Measurements from ENCODE around the gene PDZD2.

PDZD2 gene

GRCh38 chr5:32096891-32097595, 458.1 kb downstream of the PDZD2 start:
- Histone ChIP-seq H3K4me2 (ENCODE audit: low read length) (no peak overlapping the region), H3K36me3 (ENCODE audit: control insufficient read depth, insufficient read depth, low read length) (no peaks in the 10 kb centered on the region), H3K27me3 (ENCODE audit: control insufficient read depth, insufficient read depth, low read length) (no peaks in the 10 kb centered on the region), H3K27ac (no peak overlapping the region), H3K4me1 (no peaks in the 10 kb centered on the region), H3K4me3 (ENCODE audit: low read depth, low read length) (no peak overlapping the region), H2AFZ (no peak overlapping the region), H3K9ac (no peak overlapping the region), H3K79me2 (no peaks in the 10 kb centered on the region), H3K9me3 (ENCODE audit: control insufficient read depth, low read length) (no peaks in the 10 kb centered on the region)
- no peak for TF ChIP-seq CTCF (IDR thresholded peaks at IDR 0.05)

GRCh38 chr5:32098291-32098690, 459.4 kb downstream of the PDZD2 start:
- Histone ChIP-seq H3K27ac (no peak overlapping the region), H3K9ac (no peak overlapping the region), H3K4me3 (ENCODE audit: low read depth, low read length) (no peak overlapping the region), H2AFZ (no peak overlapping the region), H3K36me3 (ENCODE audit: control insufficient read depth, insufficient read depth, low read length) (no peaks in the 10 kb centered on the region), H3K4me1 (no peaks in the 10 kb centered on the region), H3K79me2 (no peaks in the 10 kb centered on the region), H3K4me2 (ENCODE audit: low read length) (no peak overlapping the region), H3K27me3 (ENCODE audit: control insufficient read depth, insufficient read depth, low read length) (no peaks in the 10 kb centered on the region), H3K9me3 (ENCODE audit: control insufficient read depth, low read length) (no peaks in the 10 kb centered on the region)
- no peak for TF ChIP-seq CTCF (IDR thresholded peaks at IDR 0.05)

GRCh38 chr5:32098890-32099310, 460.0 kb downstream of the PDZD2 start:
- Histone ChIP-seq H3K4me3 (ENCODE audit: low read depth, low read length) (no peak overlapping the region), H3K4me2 (ENCODE audit: low read length) (no peak overlapping the region), H3K9ac (no peak overlapping the region), H3K79me2 (no peaks in the 10 kb centered on the region), H3K36me3 (ENCODE audit: control insufficient read depth, insufficient read depth, low read length) (no peaks in the 10 kb centered on the region), H3K9me3 (ENCODE audit: control insufficient read depth, low read length) (no peaks in the 10 kb centered on the region), H3K4me1 (no peaks in the 10 kb centered on the region), H3K27me3 (ENCODE audit: control insufficient read depth, insufficient read depth, low read length) (no peaks in the 10 kb centered on the region), H3K27ac (no peak overlapping the region), H2AFZ (no peak overlapping the region)
- no peak for TF ChIP-seq CTCF (IDR thresholded peaks at IDR 0.05)

- H3K9me3 ChIP-seq (ENCODE audit: control insufficient read depth, low read length) = no peaks in the 10 kb centered on the region
- H3K9ac ChIP-seq = no peak overlapping the region
- no peaks in the 10 kb centered on the region for H3K79me2 ChIP-seq
- H3K27me3 ChIP-seq (ENCODE audit: control insufficient read depth, insufficient read depth, low read length) = no peaks in the 10 kb centered on the region
- no peaks in the 10 kb centered on the region for H3K4me1 ChIP-seq
- H2AFZ ChIP-seq = no peak overlapping the region
- no peak overlapping the region for H3K4me3 ChIP-seq (ENCODE audit: low read depth, low read length)
- TF ChIP-seq CTCF (IDR thresholded peaks at IDR 0.05) = no peak
- H3K27ac ChIP-seq = no peak overlapping the region
- no peak overlapping the region for H3K4me2 ChIP-seq (ENCODE audit: low read length)
- H3K36me3 ChIP-seq (ENCODE audit: control insufficient read depth, insufficient read depth, low read length) = no peaks in the 10 kb centered on the region
These were observed 460.6 kb downstream of the PDZD2 start for GRCh38 chr5:32099486-32100035.

GRCh38 chr5:32100230-32100629, 461.3 kb downstream of the PDZD2 start:
- no peaks in the 10 kb centered on the region for H3K36me3 ChIP-seq (ENCODE audit: control insufficient read depth, insufficient read depth, low read length)
- no peaks in the 10 kb centered on the region for H3K4me1 ChIP-seq

More at GRCh38 chr5:32100230-32100629, 461.3 kb downstream of the PDZD2 start:
- Histone ChIP-seq H3K9ac (no peak overlapping the region), H3K4me2 (ENCODE audit: low read length) (no peak overlapping the region), H3K9me3 (ENCODE audit: control insufficient read depth, low read length) (no peaks in the 10 kb centered on the region), H2AFZ (no peak overlapping the region), H3K4me3 (ENCODE audit: low read depth, low read length) (no peak overlapping the region), H3K27me3 (ENCODE audit: control insufficient read depth, insufficient read depth, low read length) (no peaks in the 10 kb centered on the region), H3K27ac (no peak overlapping the region), H3K79me2 (no peaks in the 10 kb centered on the region)
- no peak for TF ChIP-seq CTCF (IDR thresholded peaks at IDR 0.05)
